K562 (cell line): ENCODE results near the gene U2SURP. TPM values are rescaled to one million over a fixed set of nuclear protein-coding genes. Genes with fewer than 3 reads are reported as not detected.
A peak's percentile ranks its signal among the peaks of the same experiment; 100 is the strongest.

Experiments used
- BACH1 ChIP-seq: fragments of 200-800 bp; sonication (Bioruptor generic); IDR thresholded peaks from 2 replicates; pipeline ENCODE4 v1.6.1; 2016; ENCODE audit warnings: missing genetic modification characterization, missing compliant biosample characterization
- CBX2 ChIP-seq: fragments of 200-600 bp; sonication (generic); IDR thresholded peaks from one replicate; pipeline ENCODE4 v1.6.1; 2012; ENCODE audit warnings: mild to moderate bottlenecking, low read length, inconsistent platforms; ENCODE audit not compliant: insufficient read depth, poor library complexity, severe bottlenecking
- ELK1 ChIP-seq: sonication (generic); formaldehyde crosslinking; IDR thresholded peaks from 2 replicates; pipeline ENCODE4 v1.8.1; 2022; ENCODE audit warnings: missing genetic modification reagents
- HDGF ChIP-seq: fragments of 450-650 bp; IDR thresholded peaks from 2 replicates; pipeline ENCODE4 v1.6.1; 2016
- HMG20A ChIP-seq: fragments of 450-650 bp; formaldehyde crosslinking; conservative IDR thresholded peaks from 2 replicates; pipeline ENCODE4 v1.4.0; 2020; ENCODE audit warnings: mild to moderate bottlenecking, mixed read lengths
- JUN ChIP-seq, 2 experiments: sonication (generic) in 1 of 2; formaldehyde crosslinking in 1 of 2; IDR thresholded peaks; 2 replicates each; pipeline versions ENCODE4 v1.6.1 to v1.8.0; 2012 to 2022; ENCODE audit warnings: borderline replicate concordance in 2 of 2, mild to moderate bottlenecking in 2 of 2, improper control_type of control experiment in 1 of 2, low read depth in 1 of 2, low read length in 1 of 2, missing genetic modification reagents in 1 of 2
- MAFF ChIP-seq: IDR thresholded peaks from 2 replicates; pipeline ENCODE4 v1.6.1; 2012; ENCODE audit warnings: low read length, improper control_type of control experiment
- NR2C2 ChIP-seq, 2 experiments: fragments of 200-800 bp in 1 of 2; sonication (Bioruptor generic) in 1 of 2; sonication (generic) in 1 of 2; formaldehyde crosslinking in 1 of 2; IDR thresholded peaks; 2 replicates each; pipeline versions ENCODE4 v1.6.1 to v1.8.0; 2016 to 2022; ENCODE audit warnings: mild to moderate bottlenecking in 1 of 2, missing compliant biosample characterization in 1 of 2, missing genetic modification characterization in 1 of 2, missing genetic modification reagents in 1 of 2
- NR2F6 ChIP-seq: fragments of 450-650 bp; formaldehyde crosslinking; IDR thresholded peaks from 2 replicates; pipeline ENCODE4 v1.4.0; 2020; ENCODE audit warnings: mild to moderate bottlenecking
- NR3C1 ChIP-seq: sonication (generic); formaldehyde crosslinking; IDR thresholded peaks from 2 replicates; pipeline ENCODE4 v1.8.1; 2022; ENCODE audit warnings: missing genetic modification reagents
- PREB ChIP-seq: sonication (generic); formaldehyde crosslinking; IDR thresholded peaks from 2 replicates; pipeline ENCODE4 v1.8.1; 2023; ENCODE audit warnings: mild to moderate bottlenecking, missing genetic modification reagents
- RB1 ChIP-seq: fragments of 450-650 bp; IDR thresholded peaks from 2 replicates; pipeline ENCODE4 v1.6.1; 2017; ENCODE audit warnings: low read depth, mild to moderate bottlenecking
- TAF9B ChIP-seq: fragments of 450-650 bp; IDR thresholded peaks from 2 replicates; pipeline ENCODE4 v1.6.1; 2018; ENCODE audit warnings: mild to moderate bottlenecking; ENCODE audit not compliant: partially characterized antibody
- ZBTB5 ChIP-seq: fragments of 450-650 bp; IDR thresholded peaks from 2 replicates; pipeline ENCODE4 v1.6.1; 2017; ENCODE audit warnings: antibody characterized with exemption
- ZHX1 ChIP-seq: fragments of 150-350 bp; conservative IDR thresholded peaks from 2 replicates; pipeline ENCODE4 v1.6.1; 2014; ENCODE audit warnings: low read length
- ZNF133 ChIP-seq: fragments of 250-450 bp; sonication (Bioruptor Pico); IDR thresholded peaks from 2 replicates; pipeline ENCODE4 v1.4.0; 2020; ENCODE audit warnings: mild to moderate bottlenecking
- ZNF140 ChIP-seq: fragments of 250-450 bp; sonication (Bioruptor Pico); IDR thresholded peaks from 2 replicates; pipeline ENCODE4 v1.8.0; 2021; ENCODE audit warnings: moderate library complexity, mild to moderate bottlenecking, inconsistent platforms
- ZNF165 ChIP-seq: fragments of 250-450 bp; sonication (Bioruptor Pico); IDR thresholded peaks from 2 replicates; pipeline ENCODE4 v1.4.0; 2020; ENCODE audit warnings: borderline replicate concordance
- polyA plus RNA-seq, 8 experiments: library from polyadenylated mRNA; depleted of rRNA in 4 of 8; stranded (reverse) in 5 of 8; unstranded in 3 of 8; fragments of >200 nt; fragmentation: Nextera tagmentation in 2 of 8; fragmentation: Illumina TruSeq in 1 of 8; extraction: Ambion mirVana in 2 of 8; extraction: Trizol in 1 of 8; gene quantifications; 2 replicates each; pipeline versions ENCODE4 v1.2.1 to v1.2.3, GENCODE V29; 2011 to 2014; ENCODE audit warnings: inconsistent platforms in 1 of 8, missing spikeins in 1 of 8
- total RNA-seq, 7 experiments: library from RNA; depleted of rRNA in 6 of 7; stranded (reverse); fragments of >200 nt in 6 of 7; fragmentation: Illumina TruSeq in 2 of 7; extraction: Trizol in 2 of 7; gene quantifications; 2 replicates each; pipeline versions ENCODE4 v1.2.1 to v1.2.3, GENCODE V29; 2011 to 2021; ENCODE audit warnings: low replicate concordance in 1 of 7

U2SURP gene
- total and polyA plus RNA-seq, 9 of the 15 experiments (the other 6 are each of a cell fraction or from before 2014, with no cell fraction given) = 128 to 322 (median 191) TPM

- TF ChIP-seq NR2F6 (CRISPR knock-in tag) = 0 out of 2 replicates have a peak, but pooled peaks have one; percentile 12
- no peak for TF ChIP-seq PREB
- TF ChIP-seq CBX2 = no peak
- TF ChIP-seq ZNF133 (CRISPR knock-in tag) = no peak
- peak; percentile 86 for TF ChIP-seq ZHX1
- no peak; the same call in 1 of the 2 replicates for TF ChIP-seq BACH1 (tag)
- no peak for TF ChIP-seq MAFF
- TF ChIP-seq TAF9B = peak; percentile 93
- no peak for TF ChIP-seq HDGF
- no peak for TF ChIP-seq ZBTB5
- TF ChIP-seq ZNF165 (CRISPR knock-in tag) = no peak
- TF ChIP-seq ZNF140 (CRISPR knock-in tag) = no peak
- TF ChIP-seq ELK1 (CRISPR knock-in tag) = no peak
- TF ChIP-seq NR2C2 (CRISPR knock-in tag; IDR thresholded peaks at IDR 0.05) = peak; percentile 87
- peak; percentile 98 for TF ChIP-seq NR2C2 (tag; IDR thresholded peaks at IDR 0.05)
- peak; percentile 68 for TF ChIP-seq JUN (IDR thresholded peaks at IDR 0.05; ENCODE audit: borderline replicate concordance, low read depth, low read length)
- 0 out of 2 replicates have a peak, but pooled peaks have one; percentile 82 for TF ChIP-seq JUN (CRISPR knock-in tag; IDR thresholded peaks at IDR 0.05; ENCODE audit: borderline replicate concordance)
- TF ChIP-seq HMG20A (CRISPR knock-in tag) = no peak
- peak; percentile 99 for TF ChIP-seq RB1
- TF ChIP-seq NR3C1 = 0 out of 2 replicates have a peak, but pooled peaks have one; percentile 54
These were observed at the start of gene U2SURP (continued) for GRCh38 chr3:143001369-143002082.
